OCI-LY1 (cell line): ENCODE data around the gene NPM3.

Experiments used
- EZH2 ChIP-seq: fragments of 200-600 bp; sonication (generic), shearing (Covaris generic); IDR thresholded peaks from 2 replicates; pipeline ENCODE4 v1.8.0; 2017; ENCODE audit warnings: borderline replicate concordance, mixed run types, mild to moderate bottlenecking, antibody characterized with exemption, low read length, moderate library complexity, mixed read lengths
- TF ChIP-seq, protein P1 (sequence below): fragments of 200-600 bp; sonication (generic), shearing (Covaris generic); IDR thresholded peaks from 2 replicates; pipeline ENCODE4 v1.5.1; 2017; ENCODE audit warnings: mild to moderate bottlenecking, antibody characterized with exemption, low read length, moderate library complexity, mixed read lengths

GRCh38 chr10:101812606-101813005 lies 29.4 kb upstream of the NPM3 start:
- TF ChIP-seq, protein P1, sequence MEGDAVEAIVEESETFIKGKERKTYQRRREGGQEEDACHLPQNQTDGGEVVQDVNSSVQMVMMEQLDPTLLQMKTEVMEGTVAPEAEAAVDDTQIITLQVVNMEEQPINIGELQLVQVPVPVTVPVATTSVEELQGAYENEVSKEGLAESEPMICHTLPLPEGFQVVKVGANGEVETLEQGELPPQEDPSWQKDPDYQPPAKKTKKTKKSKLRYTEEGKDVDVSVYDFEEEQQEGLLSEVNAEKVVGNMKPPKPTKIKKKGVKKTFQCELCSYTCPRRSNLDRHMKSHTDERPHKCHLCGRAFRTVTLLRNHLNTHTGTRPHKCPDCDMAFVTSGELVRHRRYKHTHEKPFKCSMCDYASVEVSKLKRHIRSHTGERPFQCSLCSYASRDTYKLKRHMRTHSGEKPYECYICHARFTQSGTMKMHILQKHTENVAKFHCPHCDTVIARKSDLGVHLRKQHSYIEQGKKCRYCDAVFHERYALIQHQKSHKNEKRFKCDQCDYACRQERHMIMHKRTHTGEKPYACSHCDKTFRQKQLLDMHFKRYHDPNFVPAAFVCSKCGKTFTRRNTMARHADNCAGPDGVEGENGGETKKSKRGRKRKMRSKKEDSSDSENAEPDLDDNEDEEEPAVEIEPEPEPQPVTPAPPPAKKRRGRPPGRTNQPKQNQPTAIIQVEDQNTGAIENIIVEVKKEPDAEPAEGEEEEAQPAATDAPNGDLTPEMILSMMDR, result no peak
- no peak for TF ChIP-seq EZH2
